OCI-LY7 (cell line): Measurements from ENCODE around the gene ZIC4. TPM values are rescaled to one million over a fixed set of nuclear protein-coding genes. Genes with fewer than 3 reads are reported as not detected.

Experiments
- BruUV-seq: library from RNA; stranded (reverse); fragments of 400-500 nt; replicated peaks from 2 replicates; lab custom pipeline; 2021; lab: Mats Ljungman, UMichigan
- CTCF ChIA-PET: fragments of 300-600 bp; sonication (Branson Sonifier 250); formaldehyde crosslinking; loops from one replicate; lab custom pipeline; 2022; ENCODE audit warnings: antibody characterized with exemption; ENCODE audit not compliant: unreplicated experiment; lab: Charles Lee
- POLR2A ChIA-PET: fragments of 300-600 bp; sonication (Branson Sonifier 250); formaldehyde crosslinking; loops from one replicate; lab custom pipeline; 2022; ENCODE audit warnings: antibody characterized with exemption; lab: Charles Lee
- DNase-seq: peaks from one replicate; pipeline ENCODE4 v3.0.0-alpha.2; 2015; ENCODE audit warnings: low spot score
- H2AFZ ChIP-seq: fragments of 200-600 bp; sonication (generic), shearing (Covaris generic); 2 replicates; pipeline ENCODE4 v1.6.1; 2014; ENCODE audit warnings: mild to moderate bottlenecking, antibody characterized with exemption, low read length, moderate library complexity
- H3K27ac ChIP-seq: fragments of 200-600 bp; sonication (generic); 2 replicates; pipeline ENCODE4 v1.5.1; 2014; ENCODE audit warnings: mixed run types, low read depth, mild to moderate bottlenecking, moderate library complexity, low read length, inconsistent platforms; ENCODE audit not compliant: poor library complexity, severe bottlenecking
- H3K36me3 ChIP-seq: fragments of 200-600 bp; sonication (generic); 2 replicates; pipeline ENCODE4 v1.6.1; 2014; ENCODE audit warnings: mild to moderate bottlenecking, antibody characterized with exemption, low read length, moderate library complexity, mixed read lengths; ENCODE audit not compliant: insufficient read depth
- H3K4me1 ChIP-seq: fragments of 200-600 bp; sonication (generic); 2 replicates; pipeline ENCODE4 v1.5.1; 2014; ENCODE audit warnings: mild to moderate bottlenecking, low read length; ENCODE audit not compliant: insufficient read depth, poor library complexity, severe bottlenecking
- H3K4me2 ChIP-seq: fragments of 200-600 bp; sonication (generic); 2 replicates; pipeline ENCODE4 v1.6.1; 2014; ENCODE audit warnings: mild to moderate bottlenecking, low read length
- H3K4me3 ChIP-seq: fragments of 200-600 bp; sonication (generic); 2 replicates; pipeline ENCODE4 v1.5.1; 2014; ENCODE audit warnings: mild to moderate bottlenecking, low read depth, low read length; ENCODE audit not compliant: poor library complexity, severe bottlenecking
- H3K79me2 ChIP-seq: fragments of 200-600 bp; sonication (generic); 2 replicates; pipeline ENCODE4 v1.6.1; 2016; ENCODE audit warnings: low read depth, mild to moderate bottlenecking, low read length, moderate library complexity, mixed read lengths; ENCODE audit not compliant: insufficient read depth
- H3K9me2 ChIP-seq: fragments of 200-600 bp; sonication (generic); 2 replicates; pipeline ENCODE4 v1.6.1; 2016; ENCODE audit warnings: mild to moderate bottlenecking, low read length, mixed read lengths; ENCODE audit not compliant: insufficient read depth
- H3K9me3 ChIP-seq: fragments of 200-600 bp; sonication (generic); 2 replicates; pipeline ENCODE4 v1.6.1; 2014; ENCODE audit warnings: mild to moderate bottlenecking, mixed run types, low read length, mixed read lengths
- H4K20me1 ChIP-seq: fragments of 200-600 bp; sonication (generic); 2 replicates; pipeline ENCODE4 v1.6.1; 2014; ENCODE audit warnings: mild to moderate bottlenecking, antibody characterized with exemption, low read length, moderate library complexity, mixed read lengths; ENCODE audit not compliant: insufficient read depth
- EZH2phosphoT487 ChIP-seq: fragments of 200-600 bp; sonication (generic); IDR thresholded peaks from 2 replicates; pipeline ENCODE4 v1.6.1; 2018; ENCODE audit warnings: low read depth, borderline replicate concordance, mild to moderate bottlenecking, mixed run types, antibody characterized with exemption, low read length, moderate library complexity, mixed read lengths
- intact Hi-C: fragments of 100-400 bp; cut with micrococcal nuclease; formaldehyde crosslinking; loops from one replicate; pipeline ENCODE4 v1.10.0; 2022; ENCODE audit not compliant: unreplicated experiment
- total RNA-seq, 2 experiments: library from RNA; depleted of rRNA in 1 of 2; stranded (reverse); fragments of >200 nt in 1 of 2; shearing (Covaris generic) in 1 of 2; gene quantifications; 2 replicates each; pipeline ENCODE4 v1.2.3, GENCODE V29; 2014 to 2022
- TF ChIP-seq, protein P1 (sequence below): fragments of 200-600 bp; sonication (generic); conservative IDR thresholded peaks from 2 replicates; pipeline ENCODE4 v1.5.1; 2014; ENCODE audit warnings: mild to moderate bottlenecking, antibody characterized with exemption, low read length, moderate library complexity, mixed read lengths

ZIC4 gene
- total RNA-seq, 2 experiments from 2014 or later: not detected

DNA sequence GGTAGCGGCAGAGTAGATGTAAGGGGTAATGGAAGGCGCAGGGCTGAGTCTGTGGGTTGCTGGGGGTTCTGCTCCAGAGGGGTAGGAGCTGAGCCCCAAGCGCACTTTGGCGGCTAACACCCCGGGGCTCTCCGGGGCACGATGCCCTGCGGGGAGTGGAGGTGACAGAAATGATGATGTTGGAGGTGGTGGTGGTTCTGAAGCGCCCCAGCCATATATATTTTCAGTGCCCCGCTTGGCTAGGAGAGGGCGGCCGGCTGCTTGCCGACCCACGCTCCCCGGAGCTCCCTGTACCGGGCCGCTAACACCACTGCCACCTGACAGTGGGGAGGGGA lies 9.7 kb downstream of the ZIC4 start:
- DNase-seq: no peak
- intact Hi-C loops: no loop called here
- no peaks in the 10 kb centered on the region for H3K36me3 ChIP-seq
- POLR2A ChIA-PET: no interaction called here
- CTCF ChIA-PET: no interaction called here
- no peak overlapping the region for H2AFZ ChIP-seq
- TF ChIP-seq, protein P1, sequence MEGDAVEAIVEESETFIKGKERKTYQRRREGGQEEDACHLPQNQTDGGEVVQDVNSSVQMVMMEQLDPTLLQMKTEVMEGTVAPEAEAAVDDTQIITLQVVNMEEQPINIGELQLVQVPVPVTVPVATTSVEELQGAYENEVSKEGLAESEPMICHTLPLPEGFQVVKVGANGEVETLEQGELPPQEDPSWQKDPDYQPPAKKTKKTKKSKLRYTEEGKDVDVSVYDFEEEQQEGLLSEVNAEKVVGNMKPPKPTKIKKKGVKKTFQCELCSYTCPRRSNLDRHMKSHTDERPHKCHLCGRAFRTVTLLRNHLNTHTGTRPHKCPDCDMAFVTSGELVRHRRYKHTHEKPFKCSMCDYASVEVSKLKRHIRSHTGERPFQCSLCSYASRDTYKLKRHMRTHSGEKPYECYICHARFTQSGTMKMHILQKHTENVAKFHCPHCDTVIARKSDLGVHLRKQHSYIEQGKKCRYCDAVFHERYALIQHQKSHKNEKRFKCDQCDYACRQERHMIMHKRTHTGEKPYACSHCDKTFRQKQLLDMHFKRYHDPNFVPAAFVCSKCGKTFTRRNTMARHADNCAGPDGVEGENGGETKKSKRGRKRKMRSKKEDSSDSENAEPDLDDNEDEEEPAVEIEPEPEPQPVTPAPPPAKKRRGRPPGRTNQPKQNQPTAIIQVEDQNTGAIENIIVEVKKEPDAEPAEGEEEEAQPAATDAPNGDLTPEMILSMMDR: no peak
- no peak for TF ChIP-seq EZH2phosphoT487
- no peaks in the 10 kb centered on the region for H3K9me2 ChIP-seq
- no TSS peak for BruUV-seq
- no peak overlapping the region for H3K4me2 ChIP-seq
- H3K4me1 ChIP-seq: no peaks in the 10 kb centered on the region
- no peaks in the 10 kb centered on the region for H3K79me2 ChIP-seq
- no peaks in the 10 kb centered on the region for H3K9me3 ChIP-seq
- H3K4me3 ChIP-seq: no peak overlapping the region
- no peak overlapping the region for H3K27ac ChIP-seq
- H4K20me1 ChIP-seq: no peaks in the 10 kb centered on the region

DNA sequence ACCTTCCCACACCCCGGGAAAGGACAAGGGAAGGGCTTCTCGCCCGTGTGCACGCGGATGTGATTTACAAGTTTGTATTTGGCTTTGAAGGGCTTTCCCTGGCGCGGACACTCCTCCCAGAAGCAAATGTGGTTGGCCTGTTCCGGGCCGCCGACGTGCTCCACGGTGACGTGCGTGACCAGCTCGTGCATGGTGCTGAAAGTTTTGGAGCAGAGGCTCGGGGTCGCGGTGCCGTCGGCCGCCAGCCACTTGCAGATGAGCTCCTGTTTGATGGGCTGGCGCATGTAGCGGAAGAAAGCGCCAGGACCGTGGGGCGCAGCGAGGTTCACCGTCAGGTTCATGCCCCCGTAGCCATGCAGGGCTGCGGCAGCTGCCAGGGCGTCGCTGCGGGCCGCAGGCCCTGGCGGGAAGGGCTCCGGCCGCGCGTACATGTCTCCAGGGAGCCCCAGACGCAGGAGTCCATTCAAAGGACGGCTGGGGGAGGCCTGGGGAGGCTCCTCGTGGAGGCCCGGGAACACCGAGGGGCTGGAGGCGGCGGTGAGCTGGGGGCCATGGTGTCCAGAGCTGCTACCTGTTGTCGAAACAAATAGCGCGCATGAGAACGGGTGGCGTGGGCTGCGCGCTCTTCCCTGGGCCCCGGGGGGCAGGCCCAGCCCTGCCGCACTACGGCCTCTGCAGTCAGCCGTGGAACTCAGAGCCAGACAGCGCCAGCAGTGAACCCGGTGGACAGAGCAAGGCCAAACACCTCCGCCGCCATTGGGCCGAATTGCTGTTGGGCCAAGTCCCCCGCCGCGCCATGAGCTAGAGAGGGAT lies 10.2 kb downstream of the ZIC4 start:
- intact Hi-C loops: no loop called here
- H3K4me1 ChIP-seq: no peaks in the 10 kb centered on the region
- no peaks in the 10 kb centered on the region for H3K79me2 ChIP-seq
- no peak overlapping the region for H3K4me2 ChIP-seq
- H3K9me2 ChIP-seq: no peaks in the 10 kb centered on the region
- H4K20me1 ChIP-seq: no peaks in the 10 kb centered on the region
- no peak overlapping the region for H3K27ac ChIP-seq
- ChIA-PET CTCF (no interaction called here), POLR2A (no interaction called here)
- H3K36me3 ChIP-seq: no peaks in the 10 kb centered on the region
- no peak for TF ChIP-seq EZH2phosphoT487
- TF ChIP-seq, protein P1: no peak
- BruUV-seq: no TSS peak
- H2AFZ ChIP-seq: no peak overlapping the region
- no peak for DNase-seq
- no peaks in the 10 kb centered on the region for H3K9me3 ChIP-seq
- H3K4me3 ChIP-seq: no peak overlapping the region

DNA sequence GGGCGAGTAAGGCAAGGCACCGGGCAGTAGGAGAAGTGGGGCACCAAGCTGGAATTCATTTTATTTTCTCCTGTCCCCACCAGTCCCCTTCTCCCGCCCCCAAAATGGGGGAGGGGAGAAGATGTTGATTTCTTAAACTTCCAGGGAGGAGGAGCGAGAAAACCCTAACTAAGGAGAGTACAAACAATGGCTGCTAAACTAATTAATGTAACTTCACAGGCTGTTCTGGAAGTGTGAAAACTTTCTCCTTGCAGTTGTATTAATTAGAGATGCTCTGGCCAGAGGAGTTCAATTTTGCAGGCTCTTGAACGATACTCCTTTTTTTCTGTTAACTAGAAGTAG lies 11.5 kb downstream of the ZIC4 start:
- no peaks in the 10 kb centered on the region for H3K9me3 ChIP-seq
- no peaks in the 10 kb centered on the region for H3K36me3 ChIP-seq
- H3K4me2 ChIP-seq: no peak overlapping the region
- no peaks in the 10 kb centered on the region for H3K9me2 ChIP-seq
- H3K79me2 ChIP-seq: no peaks in the 10 kb centered on the region
- intact Hi-C loops: no loop called here
- BruUV-seq: no TSS peak
- H3K4me1 ChIP-seq: no peaks in the 10 kb centered on the region
- no peak for DNase-seq
- ChIA-PET CTCF (no interaction called here), POLR2A (interaction anchor here (0.6 kb wide), 1 partner anchor 879 kb away, joined by 3 read pairs; no protein-coding TSS in a partner anchor)
- no peak overlapping the region for H2AFZ ChIP-seq
- no peaks in the 10 kb centered on the region for H4K20me1 ChIP-seq
- H3K4me3 ChIP-seq: no peak overlapping the region
- no peak overlapping the region for H3K27ac ChIP-seq
- no peak for TF ChIP-seq EZH2phosphoT487
- TF ChIP-seq, protein P1: no peak
